ENCODE data around the gene KIFC3. TPM values are rescaled to one million over a fixed set of nuclear protein-coding genes. Genes with fewer than 3 reads are reported as not detected.

Gene KIFC3
- total and polyA plus RNA-seq, 2 of the 13 experiments (the other 11 are each of a cell fraction or from before 2014, with no cell fraction given), result 42.1 to 45.3 TPM

DNA sequence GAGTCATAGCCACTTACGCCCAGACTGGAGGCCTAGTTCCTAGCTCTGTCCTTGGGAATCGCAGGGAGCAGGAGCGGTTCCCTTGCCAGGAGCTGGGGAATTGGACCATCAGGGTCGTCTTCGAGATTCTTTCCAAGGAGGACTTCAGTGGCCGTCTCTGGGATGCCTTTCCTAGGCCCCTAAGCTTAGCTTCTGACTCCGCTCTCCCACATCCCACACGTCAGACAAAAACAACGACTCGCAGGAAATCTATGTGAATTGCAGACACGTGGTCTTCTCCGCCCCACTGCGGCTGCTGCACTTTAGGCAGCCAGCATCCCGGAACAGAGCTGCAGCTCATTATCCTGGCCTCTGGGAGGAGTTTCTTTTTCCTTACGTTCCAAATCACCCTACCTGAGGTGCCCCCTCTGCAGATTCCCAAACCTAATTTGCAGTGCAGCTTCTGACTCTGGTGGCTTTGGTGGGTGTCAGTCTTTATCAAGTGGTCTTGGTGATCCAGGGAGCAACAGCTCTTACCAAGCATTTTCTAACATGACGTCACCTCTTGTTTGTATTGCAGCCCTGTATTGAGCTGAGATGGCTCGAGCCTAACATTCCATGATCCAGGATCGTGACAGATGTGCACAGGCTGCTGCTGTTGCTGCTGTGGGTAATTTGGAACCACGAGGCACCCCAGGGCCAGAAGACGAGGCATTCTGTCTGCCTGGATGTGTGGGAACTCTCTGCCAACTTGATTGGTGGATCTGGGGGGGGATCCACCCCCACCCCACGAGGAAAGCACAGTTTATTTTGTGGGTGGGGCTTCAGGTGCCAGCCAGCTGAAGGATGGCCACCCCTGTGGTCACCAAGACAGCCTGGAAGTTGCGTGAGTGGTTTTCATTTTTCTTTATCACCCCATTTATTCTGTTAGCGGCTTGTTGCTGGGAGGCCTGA is 65.6 kb downstream of the KIFC3 start (continued):
- TF ChIP-seq ZNF530 (CRISPR knock-in tag; IDR thresholded peaks at IDR 0.05; ENCODE audit: low read depth), result no peak
- TF ChIP-seq, protein P1, sequence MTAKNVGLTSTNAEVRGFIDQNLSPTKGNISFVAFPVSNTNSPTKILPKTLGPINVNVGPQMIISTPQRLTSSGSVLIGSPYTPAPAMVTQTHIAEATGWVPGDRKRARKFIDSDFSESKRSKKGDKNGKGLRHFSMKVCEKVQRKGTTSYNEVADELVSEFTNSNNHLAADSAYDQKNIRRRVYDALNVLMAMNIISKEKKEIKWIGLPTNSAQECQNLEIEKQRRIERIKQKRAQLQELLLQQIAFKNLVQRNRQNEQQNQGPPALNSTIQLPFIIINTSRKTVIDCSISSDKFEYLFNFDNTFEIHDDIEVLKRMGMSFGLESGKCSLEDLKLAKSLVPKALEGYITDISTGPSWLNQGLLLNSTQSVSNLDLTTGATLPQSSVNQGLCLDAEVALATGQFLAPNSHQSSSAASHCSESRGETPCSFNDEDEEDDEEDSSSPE (CRISPR knock-in tag; IDR thresholded peaks at IDR 0.05), result peak; percentile 39; the same call in 1 of the 2 replicates
- TF ChIP-seq SKI (IDR thresholded peaks at IDR 0.05; ENCODE audit: partially characterized antibody), result no peak
- no peak for TF ChIP-seq KAT8 (CRISPR knock-in tag; IDR thresholded peaks at IDR 0.05)
- no peak for TF ChIP-seq ZNF337 (CRISPR knock-in tag; IDR thresholded peaks at IDR 0.05; ENCODE audit: borderline replicate concordance, low read depth)
- peak; percentile 37; the same call in 1 of the 2 replicates for TF ChIP-seq ELF1 (CRISPR knock-in tag; IDR thresholded peaks at IDR 0.05)
- TF ChIP-seq ZNF879 (CRISPR knock-in tag; IDR thresholded peaks at IDR 0.05), result no peak
- TF ChIP-seq, protein P2, sequence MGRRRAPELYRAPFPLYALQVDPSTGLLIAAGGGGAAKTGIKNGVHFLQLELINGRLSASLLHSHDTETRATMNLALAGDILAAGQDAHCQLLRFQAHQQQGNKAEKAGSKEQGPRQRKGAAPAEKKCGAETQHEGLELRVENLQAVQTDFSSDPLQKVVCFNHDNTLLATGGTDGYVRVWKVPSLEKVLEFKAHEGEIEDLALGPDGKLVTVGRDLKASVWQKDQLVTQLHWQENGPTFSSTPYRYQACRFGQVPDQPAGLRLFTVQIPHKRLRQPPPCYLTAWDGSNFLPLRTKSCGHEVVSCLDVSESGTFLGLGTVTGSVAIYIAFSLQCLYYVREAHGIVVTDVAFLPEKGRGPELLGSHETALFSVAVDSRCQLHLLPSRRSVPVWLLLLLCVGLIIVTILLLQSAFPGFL (CRISPR knock-in tag; IDR thresholded peaks at IDR 0.05), result no peak
- TF ChIP-seq, protein P3, sequence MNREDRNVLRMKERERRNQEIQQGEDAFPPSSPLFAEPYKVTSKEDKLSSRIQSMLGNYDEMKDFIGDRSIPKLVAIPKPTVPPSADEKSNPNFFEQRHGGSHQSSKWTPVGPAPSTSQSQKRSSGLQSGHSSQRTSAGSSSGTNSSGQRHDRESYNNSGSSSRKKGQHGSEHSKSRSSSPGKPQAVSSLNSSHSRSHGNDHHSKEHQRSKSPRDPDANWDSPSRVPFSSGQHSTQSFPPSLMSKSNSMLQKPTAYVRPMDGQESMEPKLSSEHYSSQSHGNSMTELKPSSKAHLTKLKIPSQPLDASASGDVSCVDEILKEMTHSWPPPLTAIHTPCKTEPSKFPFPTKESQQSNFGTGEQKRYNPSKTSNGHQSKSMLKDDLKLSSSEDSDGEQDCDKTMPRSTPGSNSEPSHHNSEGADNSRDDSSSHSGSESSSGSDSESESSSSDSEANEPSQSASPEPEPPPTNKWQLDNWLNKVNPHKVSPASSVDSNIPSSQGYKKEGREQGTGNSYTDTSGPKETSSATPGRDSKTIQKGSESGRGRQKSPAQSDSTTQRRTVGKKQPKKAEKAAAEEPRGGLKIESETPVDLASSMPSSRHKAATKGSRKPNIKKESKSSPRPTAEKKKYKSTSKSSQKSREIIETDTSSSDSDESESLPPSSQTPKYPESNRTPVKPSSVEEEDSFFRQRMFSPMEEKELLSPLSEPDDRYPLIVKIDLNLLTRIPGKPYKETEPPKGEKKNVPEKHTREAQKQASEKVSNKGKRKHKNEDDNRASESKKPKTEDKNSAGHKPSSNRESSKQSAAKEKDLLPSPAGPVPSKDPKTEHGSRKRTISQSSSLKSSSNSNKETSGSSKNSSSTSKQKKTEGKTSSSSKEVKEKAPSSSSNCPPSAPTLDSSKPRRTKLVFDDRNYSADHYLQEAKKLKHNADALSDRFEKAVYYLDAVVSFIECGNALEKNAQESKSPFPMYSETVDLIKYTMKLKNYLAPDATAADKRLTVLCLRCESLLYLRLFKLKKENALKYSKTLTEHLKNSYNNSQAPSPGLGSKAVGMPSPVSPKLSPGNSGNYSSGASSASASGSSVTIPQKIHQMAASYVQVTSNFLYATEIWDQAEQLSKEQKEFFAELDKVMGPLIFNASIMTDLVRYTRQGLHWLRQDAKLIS (CRISPR knock-in tag; IDR thresholded peaks at IDR 0.05), result no peak
- TF ChIP-seq CCAR2 (optimal IDR thresholded peaks at IDR 0.05; ENCODE audit: low read depth, low read length), result no peak
- 0 out of 2 replicates have a peak, but pooled peaks have one; percentile 40 for TF ChIP-seq ZXDC (CRISPR knock-in tag; IDR thresholded peaks at IDR 0.05)
- TF ChIP-seq, protein P4, sequence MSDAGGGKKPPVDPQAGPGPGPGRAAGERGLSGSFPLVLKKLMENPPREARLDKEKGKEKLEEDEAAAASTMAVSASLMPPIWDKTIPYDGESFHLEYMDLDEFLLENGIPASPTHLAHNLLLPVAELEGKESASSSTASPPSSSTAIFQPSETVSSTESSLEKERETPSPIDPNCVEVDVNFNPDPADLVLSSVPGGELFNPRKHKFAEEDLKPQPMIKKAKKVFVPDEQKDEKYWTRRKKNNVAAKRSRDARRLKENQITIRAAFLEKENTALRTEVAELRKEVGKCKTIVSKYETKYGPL (CRISPR knock-in tag; IDR thresholded peaks at IDR 0.05), result no peak
- TF ChIP-seq, protein P5, sequence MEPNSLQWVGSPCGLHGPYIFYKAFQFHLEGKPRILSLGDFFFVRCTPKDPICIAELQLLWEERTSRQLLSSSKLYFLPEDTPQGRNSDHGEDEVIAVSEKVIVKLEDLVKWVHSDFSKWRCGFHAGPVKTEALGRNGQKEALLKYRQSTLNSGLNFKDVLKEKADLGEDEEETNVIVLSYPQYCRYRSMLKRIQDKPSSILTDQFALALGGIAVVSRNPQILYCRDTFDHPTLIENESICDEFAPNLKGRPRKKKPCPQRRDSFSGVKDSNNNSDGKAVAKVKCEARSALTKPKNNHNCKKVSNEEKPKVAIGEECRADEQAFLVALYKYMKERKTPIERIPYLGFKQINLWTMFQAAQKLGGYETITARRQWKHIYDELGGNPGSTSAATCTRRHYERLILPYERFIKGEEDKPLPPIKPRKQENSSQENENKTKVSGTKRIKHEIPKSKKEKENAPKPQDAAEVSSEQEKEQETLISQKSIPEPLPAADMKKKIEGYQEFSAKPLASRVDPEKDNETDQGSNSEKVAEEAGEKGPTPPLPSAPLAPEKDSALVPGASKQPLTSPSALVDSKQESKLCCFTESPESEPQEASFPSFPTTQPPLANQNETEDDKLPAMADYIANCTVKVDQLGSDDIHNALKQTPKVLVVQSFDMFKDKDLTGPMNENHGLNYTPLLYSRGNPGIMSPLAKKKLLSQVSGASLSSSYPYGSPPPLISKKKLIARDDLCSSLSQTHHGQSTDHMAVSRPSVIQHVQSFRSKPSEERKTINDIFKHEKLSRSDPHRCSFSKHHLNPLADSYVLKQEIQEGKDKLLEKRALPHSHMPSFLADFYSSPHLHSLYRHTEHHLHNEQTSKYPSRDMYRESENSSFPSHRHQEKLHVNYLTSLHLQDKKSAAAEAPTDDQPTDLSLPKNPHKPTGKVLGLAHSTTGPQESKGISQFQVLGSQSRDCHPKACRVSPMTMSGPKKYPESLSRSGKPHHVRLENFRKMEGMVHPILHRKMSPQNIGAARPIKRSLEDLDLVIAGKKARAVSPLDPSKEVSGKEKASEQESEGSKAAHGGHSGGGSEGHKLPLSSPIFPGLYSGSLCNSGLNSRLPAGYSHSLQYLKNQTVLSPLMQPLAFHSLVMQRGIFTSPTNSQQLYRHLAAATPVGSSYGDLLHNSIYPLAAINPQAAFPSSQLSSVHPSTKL (CRISPR knock-in tag; IDR thresholded peaks at IDR 0.05), result no peak
- TF ChIP-seq CC2D1A (CRISPR knock-in tag; IDR thresholded peaks at IDR 0.05), result no peak

Data from HepG2 (cell line).